HEK293 (cell line): ENCODE results near the gene KCNK18.
A peak's percentile ranks its signal among the peaks of the same experiment; 100 is the strongest.

Experiments
- CTCF ChIA-PET: fragments of 350-600 bp; formaldehyde crosslinking; extraction: SDS; loops from one replicate; lab custom pipeline; 2021; ENCODE audit warnings: antibody characterized with exemption; lab: Yijun Ruan, JAX
- POLR2A ChIA-PET: fragments of 300-600 bp; formaldehyde crosslinking; extraction: SDS; loops from one replicate; lab custom pipeline; 2020; ENCODE audit warnings: antibody characterized with exemption, inconsistent platforms; lab: Yijun Ruan, JAX
- H3K27ac ChIP-seq: fragments of 200-500 bp; sonication (Bioruptor generic); 2 replicates; pipeline ENCODE4 v1.5.1; 2014; ENCODE audit warnings: low read depth, low read length, control low read depth, inconsistent platforms; ENCODE audit errors: extremely low read depth
- H3K36me3 ChIP-seq, 2 experiments: fragments of 200-500 bp in 1 of 2; sonication (Bioruptor generic) in 1 of 2; 1 replicate in 1 of 2; 2 replicates in 1 of 2; pipeline ENCODE4 v1.5.1; 2014 to 2017; ENCODE audit warnings: inconsistent platforms in 2 of 2, low read length in 2 of 2; ENCODE audit not compliant: control insufficient read depth in 2 of 2, insufficient read depth in 1 of 2
- H3K4me1 ChIP-seq: fragments of 200-500 bp; sonication (Bioruptor generic); 2 replicates; pipeline ENCODE4 v1.5.1; 2014; ENCODE audit warnings: mild to moderate bottlenecking, low read length, inconsistent platforms; ENCODE audit not compliant: control insufficient read depth, insufficient read depth
- H3K4me3 ChIP-seq: 2 replicates; pipeline ENCODE4 v1.5.1; 2011; ENCODE audit warnings: low read depth, mild to moderate bottlenecking, control low read depth, low read length, moderate library complexity
- H3K9me3 ChIP-seq: fragments of 200-500 bp; sonication (Bioruptor generic); 2 replicates; pipeline ENCODE4 v1.5.1; 2014; ENCODE audit warnings: low read depth, low read length, inconsistent platforms; ENCODE audit not compliant: control insufficient read depth, insufficient read depth
- KLF8 ChIP-seq: fragments of 450-650 bp; formaldehyde crosslinking; IDR thresholded peaks from 2 replicates; pipeline ENCODE4 v1.5.1; 2016; ENCODE audit warnings: missing biosample characterization, missing genetic modification characterization
- SALL2 ChIP-seq: fragments of 450-650 bp; formaldehyde crosslinking; IDR thresholded peaks from 2 replicates; pipeline ENCODE4 v1.5.0; 2017; ENCODE audit warnings: missing biosample characterization, mild to moderate bottlenecking, missing genetic modification characterization, borderline replicate concordance
- SP2 ChIP-seq: fragments of 450-650 bp; formaldehyde crosslinking; IDR thresholded peaks from 2 replicates; pipeline ENCODE4 v1.5.1; 2016; ENCODE audit warnings: missing biosample characterization, missing genetic modification characterization
- ZBTB17 ChIP-seq: fragments of 450-650 bp; formaldehyde crosslinking; IDR thresholded peaks from 2 replicates; pipeline ENCODE4 v1.5.1; 2016; ENCODE audit warnings: missing biosample characterization, missing genetic modification characterization
- ZFP69B ChIP-seq: fragments of 450-650 bp; formaldehyde crosslinking; IDR thresholded peaks from 2 replicates; pipeline ENCODE4 v1.5.1; 2016; ENCODE audit warnings: missing biosample characterization, missing genetic modification characterization
- ZNF132 ChIP-seq: fragments of 450-650 bp; formaldehyde crosslinking; IDR thresholded peaks from 2 replicates; pipeline ENCODE4 v1.5.1; 2017; ENCODE audit warnings: missing biosample characterization, missing genetic modification characterization, borderline replicate concordance
- ZNF133 ChIP-seq: fragments of 450-650 bp; formaldehyde crosslinking; IDR thresholded peaks from 2 replicates; pipeline ENCODE4 v1.5.1; 2016; ENCODE audit warnings: missing biosample characterization, missing genetic modification characterization
- ZNF155 ChIP-seq: fragments of 450-650 bp; formaldehyde crosslinking; IDR thresholded peaks from 2 replicates; pipeline ENCODE4 v1.5.1; 2016; ENCODE audit warnings: missing biosample characterization, missing genetic modification characterization
- ZNF169 ChIP-seq: fragments of 450-650 bp; formaldehyde crosslinking; IDR thresholded peaks from 2 replicates; pipeline ENCODE4 v1.5.1; 2016; ENCODE audit warnings: missing biosample characterization, missing genetic modification characterization
- ZNF24 ChIP-seq: fragments of 450-650 bp; formaldehyde crosslinking; IDR thresholded peaks from 2 replicates; pipeline ENCODE4 v1.5.1; 2016; ENCODE audit warnings: missing biosample characterization, missing genetic modification characterization
- ZNF248 ChIP-seq: fragments of 450-650 bp; formaldehyde crosslinking; IDR thresholded peaks from 2 replicates; pipeline ENCODE4 v1.5.1; 2017; ENCODE audit warnings: missing biosample characterization, missing genetic modification characterization
- ZNF37A ChIP-seq: fragments of 450-650 bp; IDR thresholded peaks from 2 replicates; pipeline ENCODE4 v1.5.1; 2018; ENCODE audit warnings: missing biosample characterization, missing genetic modification characterization
- ZNF48 ChIP-seq: fragments of 450-650 bp; formaldehyde crosslinking; IDR thresholded peaks from 2 replicates; pipeline ENCODE4 v1.5.1; 2016; ENCODE audit warnings: missing biosample characterization, missing genetic modification characterization
- ZNF548 ChIP-seq: fragments of 450-650 bp; formaldehyde crosslinking; IDR thresholded peaks from 2 replicates; pipeline ENCODE4 v1.5.1; 2016; ENCODE audit warnings: missing biosample characterization, missing genetic modification characterization
- ZNF707 ChIP-seq: fragments of 450-650 bp; formaldehyde crosslinking; IDR thresholded peaks from 2 replicates; pipeline ENCODE4 v1.5.1; 2016; ENCODE audit warnings: missing biosample characterization, missing genetic modification characterization
- ZNF768 ChIP-seq: fragments of 450-650 bp; formaldehyde crosslinking; IDR thresholded peaks from 2 replicates; pipeline ENCODE4 v1.5.1; 2018; ENCODE audit warnings: missing biosample characterization, mild to moderate bottlenecking, missing genetic modification characterization
- ZNF792 ChIP-seq: fragments of 450-650 bp; formaldehyde crosslinking; IDR thresholded peaks from 2 replicates; pipeline ENCODE4 v1.5.1; 2016; ENCODE audit warnings: missing biosample characterization, missing genetic modification characterization
- ZNF843 ChIP-seq: fragments of 450-650 bp; formaldehyde crosslinking; IDR thresholded peaks from 2 replicates; pipeline ENCODE4 v1.5.1; 2016; ENCODE audit warnings: missing biosample characterization, missing genetic modification characterization
- ZSCAN16 ChIP-seq: fragments of 450-650 bp; formaldehyde crosslinking; IDR thresholded peaks from 2 replicates; pipeline ENCODE4 v1.5.1; 2016; ENCODE audit warnings: missing biosample characterization, missing genetic modification characterization
- TF ChIP-seq, protein P1 (sequence below): fragments of 450-650 bp; formaldehyde crosslinking; IDR thresholded peaks from 2 replicates; pipeline ENCODE4 v1.5.1; 2016; ENCODE audit warnings: missing biosample characterization, missing genetic modification characterization, borderline replicate concordance
- TF ChIP-seq, protein P2 (sequence below): fragments of 450-650 bp; formaldehyde crosslinking; IDR thresholded peaks from 2 replicates; pipeline ENCODE4 v1.5.1; 2016; ENCODE audit warnings: missing biosample characterization, missing genetic modification characterization
- TF ChIP-seq, protein P3 (sequence below): fragments of 450-650 bp; formaldehyde crosslinking; IDR thresholded peaks from 2 replicates; pipeline ENCODE4 v1.5.1; 2016; ENCODE audit warnings: missing biosample characterization, missing genetic modification characterization
- TF ChIP-seq, protein P4 (sequence below): fragments of 450-650 bp; formaldehyde crosslinking; IDR thresholded peaks from 2 replicates; pipeline ENCODE4 v1.5.1; 2016; ENCODE audit warnings: missing biosample characterization, missing genetic modification characterization
- TF ChIP-seq, protein P5 (sequence below): sonication (generic); formaldehyde crosslinking; IDR thresholded peaks from 2 replicates; pipeline ENCODE4 v1.8.1; 2022; ENCODE audit warnings: mild to moderate bottlenecking, moderate library complexity, missing genetic modification reagents
- TF ChIP-seq, protein P6 (sequence below): fragments of 450-650 bp; IDR thresholded peaks from 2 replicates; pipeline ENCODE4 v1.5.1; 2018; ENCODE audit warnings: missing biosample characterization, missing genetic modification characterization

Gene KCNK18

DNA sequence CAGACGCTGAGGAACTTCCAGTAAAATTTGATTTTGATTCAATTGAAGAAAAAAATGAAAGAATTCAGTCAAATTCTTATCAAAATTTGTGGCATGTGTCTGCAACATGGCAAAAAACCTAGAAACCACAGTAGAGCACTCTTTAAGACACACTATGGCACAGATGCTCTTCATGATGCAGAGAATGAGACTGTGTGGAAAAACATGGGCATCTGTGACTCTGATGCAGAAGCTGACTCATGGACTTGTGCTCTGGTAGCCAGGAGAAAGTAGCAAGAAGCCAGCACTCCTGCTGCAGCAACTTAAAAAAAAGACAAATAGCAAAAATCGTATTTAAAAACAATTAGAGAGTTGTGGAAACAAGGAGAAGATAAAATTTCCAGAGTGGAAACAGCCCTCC is 8.9 kb upstream of the KCNK18 start:
- CTCF ChIA-PET, result interaction anchor here (0.5 to 1.5 kb wide), 4 partner anchors 8 to 261 kb away, joined by 3 to 6 read pairs (median 4); no protein-coding TSS in a partner anchor
- Histone ChIP-seq H3K4me3 (no peak overlapping the region), H3K9me3 (no peaks in the 10 kb centered on the region), H3K4me1 (no peaks in the 10 kb centered on the region), H3K36me3 (no peaks in the 10 kb centered on the region), H3K27ac (no peak overlapping the region)
- TF ChIP-seq SALL2 (tag by site-specific recombination) (no peak), ZNF169 (tag by site-specific recombination) (no peak), ZNF768 (no peak), ZBTB17 (tag by site-specific recombination) (no peak), ZNF248 (tag by site-specific recombination) (no peak), ZNF792 (tag by site-specific recombination) (no peak), ZNF548 (no peak), ZFP69B (tag by site-specific recombination) (no peak), ZNF132 (no peak), ZSCAN16 (tag by site-specific recombination) (no peak), KLF8 (tag by site-specific recombination) (no peak), SP2 (tag by site-specific recombination) (no peak), ZNF155 (tag by site-specific recombination) (no peak), ZNF37A (tag by site-specific recombination) (no peak), ZNF48 (tag by site-specific recombination) (no peak), ZNF843 (tag by site-specific recombination) (no peak)
- TF ChIP-seq, protein P1, sequence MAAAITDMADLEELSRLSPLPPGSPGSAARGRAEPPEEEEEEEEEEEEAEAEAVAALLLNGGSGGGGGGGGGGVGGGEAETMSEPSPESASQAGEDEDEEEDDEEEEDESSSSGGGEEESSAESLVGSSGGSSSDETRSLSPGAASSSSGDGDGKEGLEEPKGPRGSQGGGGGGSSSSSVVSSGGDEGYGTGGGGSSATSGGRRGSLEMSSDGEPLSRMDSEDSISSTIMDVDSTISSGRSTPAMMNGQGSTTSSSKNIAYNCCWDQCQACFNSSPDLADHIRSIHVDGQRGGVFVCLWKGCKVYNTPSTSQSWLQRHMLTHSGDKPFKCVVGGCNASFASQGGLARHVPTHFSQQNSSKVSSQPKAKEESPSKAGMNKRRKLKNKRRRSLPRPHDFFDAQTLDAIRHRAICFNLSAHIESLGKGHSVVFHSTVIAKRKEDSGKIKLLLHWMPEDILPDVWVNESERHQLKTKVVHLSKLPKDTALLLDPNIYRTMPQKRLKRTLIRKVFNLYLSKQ, result no peak
- TF ChIP-seq, protein P2, sequence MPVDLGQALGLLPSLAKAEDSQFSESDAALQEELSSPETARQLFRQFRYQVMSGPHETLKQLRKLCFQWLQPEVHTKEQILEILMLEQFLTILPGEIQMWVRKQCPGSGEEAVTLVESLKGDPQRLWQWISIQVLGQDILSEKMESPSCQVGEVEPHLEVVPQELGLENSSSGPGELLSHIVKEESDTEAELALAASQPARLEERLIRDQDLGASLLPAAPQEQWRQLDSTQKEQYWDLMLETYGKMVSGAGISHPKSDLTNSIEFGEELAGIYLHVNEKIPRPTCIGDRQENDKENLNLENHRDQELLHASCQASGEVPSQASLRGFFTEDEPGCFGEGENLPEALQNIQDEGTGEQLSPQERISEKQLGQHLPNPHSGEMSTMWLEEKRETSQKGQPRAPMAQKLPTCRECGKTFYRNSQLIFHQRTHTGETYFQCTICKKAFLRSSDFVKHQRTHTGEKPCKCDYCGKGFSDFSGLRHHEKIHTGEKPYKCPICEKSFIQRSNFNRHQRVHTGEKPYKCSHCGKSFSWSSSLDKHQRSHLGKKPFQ (tag by site-specific recombination), result no peak
- POLR2A ChIA-PET, result no interaction called here

DNA sequence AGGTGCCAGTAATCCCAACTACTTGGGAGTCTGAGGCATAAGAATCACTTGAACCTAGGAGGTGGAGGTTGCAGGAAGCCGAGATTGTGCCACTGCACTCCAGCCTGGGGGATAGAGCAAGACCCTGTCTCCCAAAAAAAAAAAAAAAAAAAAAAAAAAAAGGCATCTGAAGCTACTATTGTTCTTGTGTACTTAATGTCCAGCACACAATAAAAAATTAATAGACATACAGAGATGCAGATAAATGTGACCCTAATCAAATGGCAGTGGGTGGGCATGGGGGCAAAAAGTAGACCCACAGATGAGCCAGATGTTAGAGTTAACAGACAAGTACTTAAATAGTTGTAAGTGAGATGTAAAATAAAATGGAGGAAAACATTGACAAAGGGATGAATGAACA is 7.7 kb upstream of the KCNK18 start:
- POLR2A ChIA-PET, result no interaction called here
- Histone ChIP-seq H3K36me3 (no peaks in the 10 kb centered on the region), H3K9me3 (no peaks in the 10 kb centered on the region), H3K4me3 (no peak overlapping the region), H3K27ac (no peak overlapping the region), H3K4me1 (no peaks in the 10 kb centered on the region)
- CTCF ChIA-PET, result interaction anchor here (1.5 kb wide), 1 partner anchor 15 kb away, joined by 5 read pairs; no protein-coding TSS in a partner anchor
- TF ChIP-seq, protein P3, sequence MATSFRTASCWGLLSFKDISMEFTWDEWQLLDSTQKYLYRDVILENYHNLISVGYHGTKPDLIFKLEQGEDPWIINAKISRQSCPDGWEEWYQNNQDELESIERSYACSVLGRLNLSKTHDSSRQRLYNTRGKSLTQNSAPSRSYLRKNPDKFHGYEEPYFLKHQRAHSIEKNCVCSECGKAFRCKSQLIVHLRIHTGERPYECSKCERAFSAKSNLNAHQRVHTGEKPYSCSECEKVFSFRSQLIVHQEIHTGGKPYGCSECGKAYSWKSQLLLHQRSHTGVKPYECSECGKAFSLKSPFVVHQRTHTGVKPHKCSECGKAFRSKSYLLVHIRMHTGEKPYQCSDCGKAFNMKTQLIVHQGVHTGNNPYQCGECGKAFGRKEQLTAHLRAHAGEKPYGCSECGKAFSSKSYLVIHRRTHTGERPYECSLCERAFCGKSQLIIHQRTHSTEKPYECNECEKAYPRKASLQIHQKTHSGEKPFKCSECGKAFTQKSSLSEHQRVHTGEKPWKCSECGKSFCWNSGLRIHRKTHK, result peak; percentile 94
- TF ChIP-seq ZNF24 (tag by site-specific recombination), result no peak

DNA sequence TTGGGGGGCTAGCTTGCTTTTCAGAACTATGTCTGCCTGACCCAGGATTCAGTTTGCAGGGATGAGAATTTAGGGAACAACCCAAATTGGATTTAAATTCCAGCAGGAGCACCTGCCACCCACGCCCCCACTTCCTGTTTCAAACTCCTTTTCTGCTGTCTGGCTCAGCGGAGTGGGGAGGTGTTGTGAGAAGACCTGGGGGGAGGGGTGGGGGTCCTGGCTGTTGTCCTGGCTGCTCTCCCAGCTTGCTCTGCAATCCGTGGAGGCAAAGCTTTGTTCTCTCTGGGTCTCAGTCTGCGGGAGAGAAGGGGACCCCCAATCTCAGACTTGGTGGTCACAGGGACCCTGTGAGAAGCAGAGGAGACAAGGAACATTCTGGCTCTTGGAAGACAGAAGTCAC is 799 bp downstream of the KCNK18 start:
- ChIA-PET POLR2A (no interaction called here), CTCF (interaction anchor here (1.0 kb wide), 1 partner anchor 18 kb away, joined by 3 read pairs; no protein-coding TSS in a partner anchor)
- Histone ChIP-seq H3K4me1 (no peaks in the 10 kb centered on the region), H3K4me3 (no peak overlapping the region), H3K36me3 (no peaks in the 10 kb centered on the region), H3K27ac (no peak overlapping the region), H3K9me3 (no peaks in the 10 kb centered on the region)
- no peak for TF ChIP-seq ZNF133 (tag by site-specific recombination)
- TF ChIP-seq, protein P4, sequence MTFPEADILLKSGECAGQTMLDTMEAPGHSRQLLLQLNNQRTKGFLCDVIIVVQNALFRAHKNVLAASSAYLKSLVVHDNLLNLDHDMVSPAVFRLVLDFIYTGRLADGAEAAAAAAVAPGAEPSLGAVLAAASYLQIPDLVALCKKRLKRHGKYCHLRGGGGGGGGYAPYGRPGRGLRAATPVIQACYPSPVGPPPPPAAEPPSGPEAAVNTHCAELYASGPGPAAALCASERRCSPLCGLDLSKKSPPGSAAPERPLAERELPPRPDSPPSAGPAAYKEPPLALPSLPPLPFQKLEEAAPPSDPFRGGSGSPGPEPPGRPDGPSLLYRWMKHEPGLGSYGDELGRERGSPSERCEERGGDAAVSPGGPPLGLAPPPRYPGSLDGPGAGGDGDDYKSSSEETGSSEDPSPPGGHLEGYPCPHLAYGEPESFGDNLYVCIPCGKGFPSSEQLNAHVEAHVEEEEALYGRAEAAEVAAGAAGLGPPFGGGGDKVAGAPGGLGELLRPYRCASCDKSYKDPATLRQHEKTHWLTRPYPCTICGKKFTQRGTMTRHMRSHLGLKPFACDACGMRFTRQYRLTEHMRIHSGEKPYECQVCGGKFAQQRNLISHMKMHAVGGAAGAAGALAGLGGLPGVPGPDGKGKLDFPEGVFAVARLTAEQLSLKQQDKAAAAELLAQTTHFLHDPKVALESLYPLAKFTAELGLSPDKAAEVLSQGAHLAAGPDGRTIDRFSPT, result no peak
- no peak for TF ChIP-seq ZNF707
- no peak for TF ChIP-seq SP2 (tag by site-specific recombination)
- TF ChIP-seq, protein P5, sequence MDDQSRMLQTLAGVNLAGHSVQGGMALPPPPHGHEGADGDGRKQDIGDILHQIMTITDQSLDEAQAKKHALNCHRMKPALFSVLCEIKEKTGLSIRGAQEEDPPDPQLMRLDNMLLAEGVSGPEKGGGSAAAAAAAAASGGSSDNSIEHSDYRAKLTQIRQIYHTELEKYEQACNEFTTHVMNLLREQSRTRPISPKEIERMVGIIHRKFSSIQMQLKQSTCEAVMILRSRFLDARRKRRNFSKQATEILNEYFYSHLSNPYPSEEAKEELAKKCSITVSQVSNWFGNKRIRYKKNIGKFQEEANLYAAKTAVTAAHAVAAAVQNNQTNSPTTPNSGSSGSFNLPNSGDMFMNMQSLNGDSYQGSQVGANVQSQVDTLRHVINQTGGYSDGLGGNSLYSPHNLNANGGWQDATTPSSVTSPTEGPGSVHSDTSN (CRISPR knock-in tag), result no peak
- TF ChIP-seq, protein P6, sequence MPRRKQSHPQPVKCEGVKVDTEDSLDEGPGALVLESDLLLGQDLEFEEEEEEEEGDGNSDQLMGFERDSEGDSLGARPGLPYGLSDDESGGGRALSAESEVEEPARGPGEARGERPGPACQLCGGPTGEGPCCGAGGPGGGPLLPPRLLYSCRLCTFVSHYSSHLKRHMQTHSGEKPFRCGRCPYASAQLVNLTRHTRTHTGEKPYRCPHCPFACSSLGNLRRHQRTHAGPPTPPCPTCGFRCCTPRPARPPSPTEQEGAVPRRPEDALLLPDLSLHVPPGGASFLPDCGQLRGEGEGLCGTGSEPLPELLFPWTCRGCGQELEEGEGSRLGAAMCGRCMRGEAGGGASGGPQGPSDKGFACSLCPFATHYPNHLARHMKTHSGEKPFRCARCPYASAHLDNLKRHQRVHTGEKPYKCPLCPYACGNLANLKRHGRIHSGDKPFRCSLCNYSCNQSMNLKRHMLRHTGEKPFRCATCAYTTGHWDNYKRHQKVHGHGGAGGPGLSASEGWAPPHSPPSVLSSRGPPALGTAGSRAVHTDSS (tag by site-specific recombination), result no peak
